GM12878 (cell line): ENCODE results near the gene PTCD3. TPM values are rescaled to one million over a fixed set of nuclear protein-coding genes. Genes with fewer than 3 reads are reported as not detected.

ENCODE experiments used
- ATAC-seq: fragments of 200-7000 bp; cut with Tn5 transposase; 3 replicates; pipeline ENCODE4 v1.9.1; 2020; ENCODE audit warnings: mild to moderate bottlenecking, moderate library complexity
- BruUV-seq: library from RNA; stranded (reverse); fragments of 400-500 nt; replicated peaks from 2 replicates; lab custom pipeline; 2021; lab: Mats Ljungman, UMichigan
- CTCF ChIA-PET: fragments of 300-600 bp; sonication (Branson Sonifier 250); formaldehyde crosslinking; extraction: SDS; loops from one replicate; lab custom pipeline; 2021; ENCODE audit warnings: inconsistent platforms; lab: Yijun Ruan, JAX
- POLR2A ChIA-PET: fragments of 350-600 bp; formaldehyde crosslinking; extraction: SDS; loops from one replicate; lab custom pipeline; 2021; ENCODE audit warnings: inconsistent platforms; lab: Charles Lee
- RAD21 ChIA-PET: fragments of 300-600 bp; sonication (Branson Sonifier 250); formaldehyde crosslinking; loops from one replicate; lab custom pipeline; 2023; ENCODE audit warnings: antibody characterized with exemption; ENCODE audit not compliant: unreplicated experiment; lab: Charles Lee
- SMC1A ChIA-PET: fragments of 300-600 bp; sonication (Branson Sonifier 250); formaldehyde crosslinking; loops from one replicate; lab custom pipeline; 2023; ENCODE audit not compliant: unreplicated experiment, uncharacterized antibody; lab: Charles Lee
- DNase-seq: peaks from one replicate; pipeline ENCODE4 v3.0.0-alpha.2; 2011; ENCODE audit warnings: low read depth, low spot score
- FAIRE-seq: peaks from 3 replicates; lab custom pipeline; 2011; peaks lifted over from hg19 to GRCh38; lab: Jason Lieb, UNC
- H2AFZ ChIP-seq: 2 replicates; pipeline ENCODE4 v1.6.0; 2011; ENCODE audit warnings: low read depth, low read length, control low read depth; ENCODE audit not compliant: control insufficient read depth
- H3K27ac ChIP-seq: 2 replicates; pipeline ENCODE4 v1.5.1; 2011; ENCODE audit warnings: control low read depth; ENCODE audit not compliant: control insufficient read depth, insufficient read depth
- H3K27me3 ChIP-seq, 2 experiments: replicated peaks in 1 of 2; 2 replicates each; pipeline versions ENCODE4 v1.6.0 to v1.6.1; 2011; ENCODE audit warnings: low read length in 1 of 2; ENCODE audit not compliant: control insufficient read depth in 2 of 2, insufficient read depth in 2 of 2
- H3K36me3 ChIP-seq, 2 experiments: 2 replicates each; pipeline ENCODE4 v1.5.1; 2011; ENCODE audit warnings: low read length in 1 of 2; ENCODE audit not compliant: control insufficient read depth in 2 of 2, insufficient read depth in 2 of 2
- H3K4me1 ChIP-seq: 2 replicates; pipeline ENCODE4 v1.6.1; 2011; ENCODE audit warnings: mild to moderate bottlenecking, low read length, moderate library complexity, mixed read lengths; ENCODE audit not compliant: control insufficient read depth, insufficient read depth
- H3K4me2 ChIP-seq: 2 replicates; pipeline ENCODE4 v1.6.0; 2011; ENCODE audit warnings: control low read depth; ENCODE audit not compliant: control insufficient read depth, insufficient read depth
- H3K4me3 ChIP-seq: fragments of 200-600 bp; sonication (generic); 2 replicates; pipeline ENCODE4 v1.5.1; 2016
- H3K79me2 ChIP-seq: 2 replicates; pipeline ENCODE4 v1.6.0; 2011; ENCODE audit warnings: low read length; ENCODE audit not compliant: control insufficient read depth, insufficient read depth
- H3K9ac ChIP-seq: 2 replicates; pipeline ENCODE4 v1.8.0; 2011; ENCODE audit warnings: low read length, control low read depth, mixed read lengths; ENCODE audit not compliant: control insufficient read depth, insufficient read depth
- H3K9me3 ChIP-seq: replicated peaks from 3 replicates; pipeline ENCODE4 v1.5.1; 2011; ENCODE audit warnings: mild to moderate bottlenecking, low read length; ENCODE audit not compliant: control insufficient read depth, insufficient read depth
- H4K20me1 ChIP-seq: 2 replicates; pipeline ENCODE4 v1.6.0; 2011; ENCODE audit not compliant: control insufficient read depth, insufficient read depth
- E2F8 ChIP-seq: fragments of 450-650 bp; IDR thresholded peaks from 2 replicates; pipeline ENCODE4 v1.6.1; 2018; ENCODE audit warnings: mild to moderate bottlenecking, low read depth, moderate library complexity; ENCODE audit not compliant: partially characterized antibody
- GABPA ChIP-seq: IDR thresholded peaks from 2 replicates; pipeline ENCODE4 v1.6.1; 2014; ENCODE audit warnings: antibody characterized with exemption, low read depth, mild to moderate bottlenecking, inconsistent platforms
- GATAD2B ChIP-seq: fragments of 450-650 bp; conservative IDR thresholded peaks from 2 replicates; pipeline ENCODE4 v1.6.1; 2017; ENCODE audit warnings: low read depth, mild to moderate bottlenecking, moderate library complexity
- HDAC2 ChIP-seq: fragments of 200-600 bp; sonication (generic); IDR thresholded peaks from 2 replicates; pipeline ENCODE4 v1.6.1; 2017
- KDM1A ChIP-seq: fragments of 200-600 bp; sonication (generic); IDR thresholded peaks from 2 replicates; pipeline ENCODE4 v1.6.1; 2016; ENCODE audit warnings: borderline replicate concordance
- NKRF ChIP-seq: fragments of 450-650 bp; conservative IDR thresholded peaks from 2 replicates; pipeline ENCODE4 v1.6.1; 2017; ENCODE audit warnings: mild to moderate bottlenecking, moderate library complexity
- NR2C1 ChIP-seq: fragments of 450-650 bp; IDR thresholded peaks from 2 replicates; pipeline ENCODE4 v1.6.1; 2017; ENCODE audit warnings: antibody characterized with exemption, mild to moderate bottlenecking, moderate library complexity
- NR2F1 ChIP-seq: fragments of 450-650 bp; conservative IDR thresholded peaks from 2 replicates; pipeline ENCODE4 v1.6.1; 2017; ENCODE audit warnings: mild to moderate bottlenecking
- POLR2A ChIP-seq: IDR thresholded peaks from 2 replicates; pipeline ENCODE4 v1.6.1; 2011; ENCODE audit warnings: low read depth, mild to moderate bottlenecking, low read length
- TARDBP ChIP-seq: IDR thresholded peaks from 2 replicates; pipeline ENCODE4 v1.6.1; 2016; ENCODE audit warnings: borderline replicate concordance
- TCF12 ChIP-seq: IDR thresholded peaks from 2 replicates; pipeline ENCODE4 v1.6.1; 2011; ENCODE audit warnings: low read depth, mild to moderate bottlenecking, low read length
- ZNF207 ChIP-seq: fragments of 450-650 bp; IDR thresholded peaks from 2 replicates; pipeline ENCODE4 v1.6.1; 2014; ENCODE audit warnings: antibody characterized with exemption, mild to moderate bottlenecking, borderline replicate concordance
- ZNF622 ChIP-seq: fragments of 450-650 bp; IDR thresholded peaks from 2 replicates; pipeline ENCODE4 v1.6.1; 2017; ENCODE audit warnings: mild to moderate bottlenecking, inconsistent platforms
- WGBS: methylation state at CpG from one replicate; pipeline ENCODE4 v1.1.6; 2016; ENCODE audit warnings: low lambda C conversion rate; ENCODE audit not compliant: insufficient replicate concordance, insufficient coverage; ENCODE audit errors: missing lambda C conversion rate; 5-methylcytosine and 5-hydroxymethylcytosine counted together
- in situ Hi-C: fragments of 300-500 bp; cut with MboI; formaldehyde crosslinking; loops from 9 replicates; pipeline ENCODE4 v1.14.3; 2018; ENCODE audit warnings: mixed read lengths
- intact Hi-C: fragments of 100-400 bp; cut with micrococcal nuclease; formaldehyde crosslinking; loops from one replicate; pipeline ENCODE4 v1.14.2; 2022; ENCODE audit not compliant: unreplicated experiment
- polyA plus RNA-seq, 11 experiments: library from polyadenylated mRNA; depleted of rRNA in 4 of 11; unstranded in 6 of 11; stranded (reverse) in 5 of 11; fragments of >200 nt; fragmentation: Nextera tagmentation in 4 of 11; fragmentation: Illumina TruSeq in 1 of 11; extraction: Ambion mirVana in 4 of 11; extraction: Trizol in 1 of 11; gene quantifications; 1 replicate in 1 of 11; 2 replicates in 10 of 11; pipeline versions ENCODE4 v1.2.1 to v1.2.3, GENCODE V29; 2011 to 2016; ENCODE audit warnings: inconsistent platforms in 2 of 11, missing spikeins in 2 of 11, low read depth in 1 of 11
- total RNA-seq, 4 experiments: library from RNA; depleted of rRNA in 3 of 4; stranded (reverse); fragments of >200 nt in 3 of 4; fragmentation: Illumina TruSeq in 1 of 4; extraction: Trizol in 1 of 4; gene quantifications; 2 replicates each; pipeline versions ENCODE4 v1.2.1 to v1.2.3, GENCODE V29; 2013 to 2021
- TF ChIP-seq, protein P1 (sequence below): fragments of 450-650 bp; IDR thresholded peaks from 2 replicates; pipeline ENCODE4 v1.6.1; 2017; ENCODE audit warnings: borderline replicate concordance

PTCD3 gene
- total and polyA plus RNA-seq, 10 of the 15 experiments (the other 5 are each of a cell fraction or from before 2014, with no cell fraction given): 44.7 to 177 (median 127) TPM

- TF ChIP-seq NKRF (no peak), ZNF622 (no peak), NR2F1 (no peak), TCF12 (no peak), HDAC2 (no peak)
- TF ChIP-seq, protein P1, sequence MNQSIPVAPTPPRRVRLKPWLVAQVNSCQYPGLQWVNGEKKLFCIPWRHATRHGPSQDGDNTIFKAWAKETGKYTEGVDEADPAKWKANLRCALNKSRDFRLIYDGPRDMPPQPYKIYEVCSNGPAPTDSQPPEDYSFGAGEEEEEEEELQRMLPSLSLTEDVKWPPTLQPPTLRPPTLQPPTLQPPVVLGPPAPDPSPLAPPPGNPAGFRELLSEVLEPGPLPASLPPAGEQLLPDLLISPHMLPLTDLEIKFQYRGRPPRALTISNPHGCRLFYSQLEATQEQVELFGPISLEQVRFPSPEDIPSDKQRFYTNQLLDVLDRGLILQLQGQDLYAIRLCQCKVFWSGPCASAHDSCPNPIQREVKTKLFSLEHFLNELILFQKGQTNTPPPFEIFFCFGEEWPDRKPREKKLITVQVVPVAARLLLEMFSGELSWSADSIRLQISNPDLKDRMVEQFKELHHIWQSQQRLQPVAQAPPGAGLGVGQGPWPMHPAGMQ: no peak
These were observed 49.3 kb upstream of the PTCD3 start (continued) for GRCh38 chr2:86056590-86057331.

DNA sequence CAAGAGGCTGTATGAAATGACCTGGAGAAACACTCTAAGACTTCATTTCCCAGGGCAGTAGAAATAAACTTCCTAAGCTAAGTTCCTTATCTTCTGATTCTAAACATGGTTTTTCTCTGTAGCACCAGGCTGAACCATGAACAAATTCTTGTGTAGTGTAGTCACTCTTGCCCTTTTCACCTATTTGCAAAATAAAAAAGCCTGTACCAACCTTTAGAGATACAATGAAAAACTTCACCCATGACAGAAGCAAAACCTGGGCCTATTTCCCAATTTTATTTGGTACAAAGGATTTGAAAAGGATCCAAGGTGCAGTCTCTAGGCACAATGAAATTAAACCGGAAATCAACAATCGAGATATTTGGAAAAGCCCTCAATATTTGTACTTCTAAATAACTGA is 44.0 kb upstream of the PTCD3 start:
- Histone ChIP-seq H3K4me3 (no peak overlapping the region), H3K9me3 (peaks cover 3% of the 10 kb centered on the region; the same call in 2 of the 3 replicates), H3K4me2 (no peak overlapping the region), H3K27me3 (no peaks in the 10 kb centered on the region), H2AFZ (no peak overlapping the region), H3K27ac (no peak overlapping the region), H3K79me2 (no peaks in the 10 kb centered on the region), H3K36me3 (peaks cover 9 to 19% of the 10 kb centered on the region in 2 experiments; a peak in 3 of 4 replicates), H3K4me1 (peaks cover 7% of the 10 kb centered on the region), H3K9ac (no peak overlapping the region), H4K20me1 (no peaks in the 10 kb centered on the region)
- 100% methylated on average over 2 of the region's 2 CpGs for WGBS
- no peak for ATAC-seq
- no TSS peak for BruUV-seq
- ChIA-PET POLR2A (interaction anchor here (0.7 kb wide), 1 partner anchor 42 kb away, joined by 3 read pairs; no protein-coding TSS in a partner anchor), RAD21 (no interaction called here), SMC1A (no interaction called here), CTCF (no interaction called here)
- in situ Hi-C loops: no loop called here
- no peak for DNase-seq
- intact Hi-C loops: no loop called here
- no peak for FAIRE-seq
- TF ChIP-seq POLR2A: no peak
- TF ChIP-seq ZNF207: no peak
- TF ChIP-seq E2F8: no peak
- no peak for TF ChIP-seq TARDBP
- no peak for TF ChIP-seq GABPA
- TF ChIP-seq GATAD2B: no peak
- TF ChIP-seq NR2C1: no peak
- TF ChIP-seq KDM1A: no peak
